H1 (cell line): Measurements from ENCODE around the gene PPP1CA. TPM values are rescaled to one million over a fixed set of nuclear protein-coding genes. Genes with fewer than 3 reads are reported as not detected.

Experiments used
- ASH2L ChIP-seq: fragments of 200-600, 300-600 bp; sonication (generic); IDR thresholded peaks from one replicate; pipeline ENCODE4 v1.7.1; 2017; ENCODE audit warnings: low read length
- BCL11A ChIP-seq, 2 experiments: IDR thresholded peaks; one replicate each; pipeline ENCODE4 v1.6.1; 2011; ENCODE audit warnings: low read depth in 2 of 2, low read length in 2 of 2, mild to moderate bottlenecking in 2 of 2
- EZH2 ChIP-seq: fragments of 200-600 bp; sonication (generic); IDR thresholded peaks from 2 replicates; pipeline ENCODE4 v1.7.1; 2012; ENCODE audit warnings: low read depth, mild to moderate bottlenecking, moderate library complexity, low read length, inconsistent platforms; ENCODE audit not compliant: severe bottlenecking
- FOSL1 ChIP-seq: IDR thresholded peaks from 2 replicates; pipeline ENCODE4 v1.6.1; 2011; ENCODE audit warnings: mild to moderate bottlenecking, low read depth, low read length, moderate library complexity; ENCODE audit not compliant: insufficient read depth
- JUND ChIP-seq: IDR thresholded peaks from 2 replicates; pipeline ENCODE4 v1.6.1; 2011; ENCODE audit warnings: mild to moderate bottlenecking, improper control_type of control experiment, low read length
- PHF8 ChIP-seq: fragments of 200-600 bp; sonication (generic); conservative IDR thresholded peaks from 2 replicates; pipeline ENCODE4 v1.7.1; 2012; ENCODE audit warnings: low read depth, mild to moderate bottlenecking, inconsistent platforms, low read length, moderate library complexity
- RFX5 ChIP-seq: IDR thresholded peaks from 2 replicates; pipeline ENCODE4 v1.6.1; 2011; ENCODE audit warnings: low read depth, low read length, improper control_type of control experiment, borderline replicate concordance
- SIX5 ChIP-seq: IDR thresholded peaks from 2 replicates; pipeline ENCODE4 v1.6.1; 2011; ENCODE audit warnings: mild to moderate bottlenecking, low read depth, low read length
- polyA plus RNA-seq, 7 experiments: library from polyadenylated mRNA; depleted of rRNA in 3 of 7; stranded (reverse) in 5 of 7; unstranded in 2 of 7; fragments of >200 nt in 5 of 7; fragments of 200-250 nt in 2 of 7; gene quantifications; 1 replicate in 5 of 7; 2 replicates in 1 of 7; 4 replicates in 1 of 7; pipeline versions ENCODE4 v1.2.1 to v1.2.3, GENCODE V29; 2011 to 2013; ENCODE audit warnings: missing spikeins in 2 of 7, mixed read lengths in 2 of 7
- total RNA-seq: library from RNA; stranded (reverse); fragmentation: NEBNext Ultra II Directional; extraction: Animal tissue kit (Norgen Biotek cat#: 25700); gene quantifications from 2 replicates; pipeline ENCODE4 v1.2.1, GENCODE V29; 2021

Gene PPP1CA
- total and polyA plus RNA-seq, 2 of the 8 experiments (the other 6 are each of a cell fraction or from before 2014, with no cell fraction given): 198 to 359 TPM

- TF ChIP-seq EZH2 (no peak), ASH2L (no peak), PHF8 (no peak), RFX5 (no peak), BCL11A (IDR thresholded peaks at IDR 0.05; ENCODE audit: low read depth in 2 of 2, low read length in 2 of 2) (no peak), FOSL1 (no peak), JUND (no peak), SIX5 (no peak)
- TF ChIP-seq, all 59 proteins: peak for 0
These were observed 29.9 kb upstream of the PPP1CA start (continued) for GRCh38 chr11:67431346-67432249.
